ENCODE data around the gene ANKH.

Gene ANKH

GRCh38 chr5:14745753-14746152 is 125.8 kb downstream of the ANKH start:
- no peak for DNase-seq (ENCODE audit: low read depth, low spot score)
- H3K27ac ChIP-seq = no peak overlapping the region

DNA sequence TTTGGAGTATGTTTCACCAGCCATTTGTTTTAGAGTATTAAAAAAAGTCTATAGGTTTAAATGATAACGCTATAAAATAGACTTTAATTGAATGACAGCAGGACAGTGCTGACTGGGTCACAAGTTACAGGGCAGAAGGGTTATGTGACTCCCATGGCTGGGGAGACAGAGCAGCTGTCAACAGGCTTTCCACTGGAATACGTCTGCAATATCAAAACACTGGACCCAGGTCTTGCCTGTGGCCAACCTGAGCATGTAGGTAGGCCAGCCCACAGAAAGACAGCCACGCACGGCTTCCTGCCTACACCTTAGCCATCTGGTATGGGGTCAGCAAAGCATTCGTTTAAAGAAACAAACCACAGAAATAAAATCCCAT is 126.4 kb downstream of the ANKH start:
- DNase-seq (ENCODE audit: low read depth, low spot score) = no peak
- no peak overlapping the region for H3K27ac ChIP-seq

DNA sequence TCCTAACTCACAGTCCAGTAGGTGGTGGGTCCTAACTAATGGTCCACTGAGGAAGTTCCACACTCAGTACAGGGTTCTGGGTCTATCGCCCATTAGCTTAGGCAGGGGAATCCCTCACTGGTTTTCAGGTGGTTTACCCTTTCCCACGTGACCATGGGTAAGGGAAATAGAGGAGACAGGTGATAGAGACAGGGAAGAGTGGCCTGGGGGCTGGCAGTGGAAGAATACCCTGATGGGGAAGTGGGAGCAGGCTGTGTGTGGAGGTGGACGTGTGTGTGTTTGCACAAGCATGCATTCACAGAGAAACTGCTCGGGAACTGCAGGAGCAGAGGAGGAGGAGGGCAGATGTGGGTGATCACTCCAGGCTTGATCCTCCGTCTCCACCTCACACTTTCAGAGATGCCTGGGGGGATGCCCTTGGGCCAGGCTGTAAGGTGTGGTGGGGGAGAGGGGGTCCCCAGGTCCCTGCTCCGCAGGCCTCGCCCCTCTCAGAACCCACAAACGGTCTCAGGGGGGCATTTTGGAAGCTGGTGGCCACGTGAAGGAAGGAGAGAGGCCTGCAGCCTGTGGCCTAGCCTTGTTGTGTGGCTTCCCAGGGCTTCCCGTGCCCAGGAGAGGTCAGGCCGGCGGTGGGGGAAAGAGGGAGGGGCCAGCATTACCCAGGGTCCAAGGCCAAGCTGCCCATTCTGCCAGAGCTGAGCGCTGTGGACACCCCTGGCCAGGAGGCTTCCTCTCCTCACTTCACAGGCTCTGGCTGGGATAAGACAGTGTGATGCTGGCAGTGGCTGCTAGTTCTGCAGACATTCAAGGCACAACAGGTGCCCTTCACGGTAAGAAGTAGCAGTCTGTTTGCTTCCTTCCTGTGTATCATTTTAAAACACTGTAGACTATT is 127.0 kb downstream of the ANKH start:
- no peak for DNase-seq (ENCODE audit: low read depth, low spot score)
- no peak overlapping the region for H3K27ac ChIP-seq

DNA sequence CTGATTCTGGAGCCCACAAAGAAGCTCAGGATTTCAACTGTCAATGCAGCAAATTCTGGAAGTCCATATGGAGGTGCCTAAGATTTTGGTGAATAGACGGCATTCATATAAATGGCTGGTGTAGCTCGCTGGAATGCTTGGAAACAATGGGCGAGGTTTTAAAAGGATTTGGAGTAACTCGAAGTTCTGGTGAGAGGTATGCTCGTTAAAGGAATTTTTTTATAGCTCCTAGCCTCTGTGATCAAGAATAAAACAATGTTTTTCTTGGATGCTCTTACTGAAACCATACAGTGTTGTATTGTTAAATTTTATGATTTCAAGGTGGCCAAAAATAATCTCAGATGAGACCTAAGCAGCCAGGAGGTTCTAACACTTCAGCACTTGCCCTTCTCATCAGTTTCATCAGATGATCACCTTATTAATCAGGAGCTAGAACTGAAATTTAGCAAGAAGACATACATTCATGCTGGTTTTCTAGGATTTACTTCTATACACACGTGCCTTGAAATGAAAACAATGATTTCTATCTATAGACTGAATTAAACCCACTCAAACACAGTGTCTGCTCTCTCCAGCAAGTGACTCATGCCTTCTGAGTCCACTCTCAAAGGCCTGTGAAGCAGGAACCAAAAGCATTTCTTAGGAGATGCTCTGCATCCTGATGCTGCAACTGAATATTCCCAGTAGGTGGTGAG is 127.8 kb downstream of the ANKH start:
- H3K27ac ChIP-seq = no peak overlapping the region
- no peak for DNase-seq (ENCODE audit: low read depth, low spot score)

DNA sequence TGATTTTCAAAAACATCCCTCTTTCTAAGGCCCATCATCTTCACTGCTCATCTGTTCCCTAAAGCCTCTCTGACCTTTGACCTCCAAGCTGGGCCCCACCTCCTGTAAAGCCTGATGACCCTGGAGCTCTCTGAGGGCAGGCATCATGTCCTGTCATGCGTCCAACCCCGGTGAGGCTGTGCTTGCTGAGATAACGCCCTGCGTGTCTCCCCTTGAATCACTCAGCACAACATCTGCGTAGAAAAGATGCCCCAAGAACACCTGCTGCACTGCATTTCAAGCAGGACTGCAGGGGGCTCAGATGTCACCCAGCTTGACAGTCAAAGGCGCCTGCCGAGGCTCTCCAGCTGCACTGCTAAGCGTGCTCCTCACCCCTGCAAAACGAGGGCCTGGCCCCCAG is 129.1 kb downstream of the ANKH start:
- no peak overlapping the region for H3K27ac ChIP-seq
- no peak for DNase-seq (ENCODE audit: low read depth, low spot score)

DNA sequence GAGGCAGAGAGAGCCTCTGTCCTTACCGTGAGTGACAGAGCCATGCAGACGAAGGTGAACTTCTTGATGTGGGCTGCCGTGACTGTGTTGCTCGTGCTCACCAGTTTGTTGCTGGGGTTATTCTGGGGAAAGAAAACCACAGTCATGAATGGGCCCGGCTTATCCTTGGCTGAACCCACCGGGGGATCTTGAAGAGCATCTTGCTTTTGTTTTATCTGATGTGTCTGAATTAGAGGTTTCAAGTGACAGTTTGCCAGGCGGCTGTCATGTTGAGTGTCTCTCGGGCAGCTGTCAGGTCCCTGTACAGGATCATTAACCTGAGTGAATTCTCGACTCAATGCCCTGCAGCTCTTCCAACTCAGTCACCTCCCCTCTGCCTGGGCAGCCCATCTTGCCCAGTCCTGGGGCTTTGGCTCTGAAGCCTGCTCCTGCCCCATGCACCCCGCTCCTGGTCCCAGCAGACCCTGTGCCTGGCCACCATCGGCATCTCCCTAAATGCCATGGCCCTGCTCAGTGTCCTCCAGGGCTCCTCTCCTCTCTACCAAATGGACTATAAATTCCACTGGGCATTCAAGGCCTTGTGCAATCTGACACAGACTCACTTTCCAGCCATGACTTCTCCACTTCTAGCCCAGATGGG is 129.7 kb downstream of the ANKH start:
- DNase-seq (ENCODE audit: low read depth, low spot score) = no peak
- H3K27ac ChIP-seq = no peak overlapping the region

GRCh38 chr5:14741131-14741530 is 130.4 kb downstream of the ANKH start:
- DNase-seq (ENCODE audit: low read depth, low spot score) = no peak
- no peak overlapping the region for H3K27ac ChIP-seq

DNA sequence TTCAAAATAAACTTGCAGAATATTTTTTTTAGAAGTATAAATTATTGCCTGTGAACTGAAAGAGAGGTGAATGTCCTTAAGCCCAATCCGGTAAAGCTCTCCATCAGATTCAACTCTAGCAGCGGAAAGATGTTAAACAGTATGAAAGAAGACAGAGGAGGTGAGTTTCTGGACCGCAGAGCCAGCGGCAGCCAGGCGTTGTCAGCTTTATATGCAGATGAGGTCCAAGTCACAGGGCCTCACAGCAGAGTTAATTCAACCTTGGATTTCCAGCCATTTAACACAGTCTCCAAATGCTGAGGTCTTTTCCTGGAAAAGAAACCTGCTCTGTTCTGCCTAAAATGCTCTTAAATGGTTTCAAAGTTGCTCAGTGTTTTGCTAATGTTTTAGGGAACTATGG is 131.6 kb downstream of the ANKH start:
- peak overlapping the region; percentile 56 for H3K27ac ChIP-seq
- no peak for DNase-seq (ENCODE audit: low read depth, low spot score)

GRCh38 chr5:14739538-14739937 is 132.0 kb downstream of the ANKH start:
- DNase-seq (ENCODE audit: low read depth, low spot score) = no peak
- peak overlapping the region; percentile 56 for H3K27ac ChIP-seq

DNA sequence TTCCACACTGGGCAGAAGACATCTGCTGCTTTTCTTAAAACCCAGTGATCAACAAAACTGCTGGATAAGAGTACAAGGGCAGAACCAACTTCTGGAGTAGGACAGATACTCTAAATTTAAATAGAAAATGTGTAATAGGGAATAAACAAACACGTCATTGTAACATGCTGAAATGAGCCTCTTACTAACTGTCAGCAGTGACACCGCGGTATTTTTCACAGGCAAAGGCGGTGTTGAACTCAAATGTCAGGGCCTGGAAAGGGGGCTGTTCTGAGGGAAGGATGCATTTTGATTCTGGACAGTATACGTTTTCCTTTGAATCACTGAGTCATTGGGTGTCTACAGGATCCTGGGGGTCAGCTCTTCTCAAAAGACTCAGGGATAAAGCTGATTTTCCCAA is 133.5 kb downstream of the ANKH start:
- no peak for DNase-seq (ENCODE audit: low read depth, low spot score)
- H3K27ac ChIP-seq = no peak overlapping the region

DNA sequence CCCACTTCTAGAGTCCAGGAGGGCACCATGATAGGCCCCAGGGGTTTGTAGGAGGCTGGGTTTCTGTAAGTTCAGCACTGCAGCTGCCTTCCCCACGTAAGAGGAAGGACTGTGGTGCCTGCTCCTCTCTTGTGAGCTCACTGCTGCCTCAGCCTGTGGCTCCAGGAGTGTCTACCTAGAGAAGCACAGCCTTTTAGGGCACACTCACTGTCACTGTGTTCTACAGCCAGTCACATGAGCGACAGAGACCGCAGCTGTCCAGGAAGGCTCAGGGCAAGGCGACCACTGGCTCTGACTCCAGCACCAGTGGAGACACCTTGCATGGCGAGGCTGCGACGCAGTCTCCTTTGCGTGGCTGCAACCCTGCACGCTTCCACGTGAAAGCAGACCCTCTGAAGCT is 134.3 kb downstream of the ANKH start:
- H3K27ac ChIP-seq = no peak overlapping the region
- no peak for DNase-seq (ENCODE audit: low read depth, low spot score)

GRCh38 chr5:14735944-14736343 is 135.6 kb downstream of the ANKH start:
- DNase-seq (ENCODE audit: low read depth, low spot score) = no peak
- no peak overlapping the region for H3K27ac ChIP-seq

DNA sequence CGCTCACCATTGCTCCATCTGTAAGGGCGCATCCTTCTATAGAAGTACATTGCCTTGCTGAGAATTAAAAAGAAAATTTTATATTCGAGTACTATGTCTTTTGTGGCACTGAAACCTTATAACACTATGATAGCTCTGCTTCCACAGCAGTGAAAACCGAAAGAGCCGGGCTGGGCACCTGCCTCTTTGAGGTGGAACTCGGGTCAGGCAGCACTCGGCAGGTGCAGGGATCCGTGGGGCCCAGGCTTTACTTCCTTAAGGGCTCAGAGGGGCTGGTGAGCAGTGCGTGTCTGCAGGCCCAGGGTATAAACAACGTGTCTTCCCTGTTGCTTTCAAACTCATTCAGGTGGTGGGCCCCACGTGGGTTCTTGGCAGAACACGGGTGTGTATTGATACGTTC is 137.2 kb downstream of the ANKH start:
- DNase-seq (ENCODE audit: low read depth, low spot score) = no peak
- no peak overlapping the region for H3K27ac ChIP-seq

DNA sequence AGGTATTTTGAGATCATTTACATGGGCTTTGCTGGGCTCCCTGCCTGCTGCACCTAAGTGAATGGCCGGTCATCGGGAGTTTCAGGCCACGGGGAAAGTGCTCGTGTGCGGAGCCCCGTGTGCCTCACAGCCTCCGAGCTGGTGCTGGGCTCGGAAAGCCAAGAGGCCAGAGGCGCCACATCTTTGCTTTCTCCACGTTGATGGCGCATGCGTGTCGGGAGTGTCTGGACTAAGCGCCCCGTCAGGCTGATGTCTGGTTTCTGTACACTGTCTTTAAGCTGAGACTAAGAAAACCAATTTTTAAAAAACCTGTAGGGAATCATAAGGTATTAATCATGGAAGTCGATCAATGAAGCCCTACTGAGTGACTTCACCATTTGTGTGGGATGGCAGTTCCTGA is 137.9 kb downstream of the ANKH start:
- no peak for DNase-seq (ENCODE audit: low read depth, low spot score)
- no peak overlapping the region for H3K27ac ChIP-seq

DNA sequence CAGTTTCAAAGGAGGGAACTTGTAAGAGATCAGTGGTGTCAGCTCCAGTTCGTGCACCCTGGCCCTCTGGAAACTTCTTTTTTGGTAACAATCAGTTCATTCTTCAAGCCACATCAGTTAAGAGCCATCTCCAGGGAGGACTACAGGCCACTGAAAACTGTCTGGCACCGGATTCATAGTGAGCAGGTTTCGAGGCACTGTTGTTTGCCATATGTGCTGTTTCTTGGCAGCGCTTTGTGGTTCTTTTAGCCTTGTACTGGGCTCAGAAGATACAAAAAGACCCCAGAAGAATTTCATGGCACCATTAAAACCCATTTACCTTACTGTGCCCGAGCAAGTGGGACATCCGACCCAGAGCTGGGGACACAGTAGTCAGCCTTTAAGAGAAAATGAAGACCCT is 138.6 kb downstream of the ANKH start:
- DNase-seq (ENCODE audit: low read depth, low spot score) = no peak
- H3K27ac ChIP-seq = no peak overlapping the region

GRCh38 chr5:14730881-14731280 is 140.7 kb downstream of the ANKH start:
- no peak overlapping the region for H3K27ac ChIP-seq
- no peak for DNase-seq (ENCODE audit: low read depth, low spot score)

GRCh38 chr5:14730466-14730865 is 141.1 kb downstream of the ANKH start:
- no peak for DNase-seq (ENCODE audit: low read depth, low spot score)
- H3K27ac ChIP-seq = no peak overlapping the region

- H3K27ac ChIP-seq = no peak overlapping the region
- no peak for DNase-seq (ENCODE audit: low read depth, low spot score)
Observed at GRCh38 chr5:14729448-14730385, 141.9 kb downstream of the ANKH start.

- H3K27ac ChIP-seq = no peak overlapping the region
- DNase-seq (ENCODE audit: low read depth, low spot score) = no peak
Observed at GRCh38 chr5:14728459-14728938, 143.1 kb downstream of the ANKH start.

DNA sequence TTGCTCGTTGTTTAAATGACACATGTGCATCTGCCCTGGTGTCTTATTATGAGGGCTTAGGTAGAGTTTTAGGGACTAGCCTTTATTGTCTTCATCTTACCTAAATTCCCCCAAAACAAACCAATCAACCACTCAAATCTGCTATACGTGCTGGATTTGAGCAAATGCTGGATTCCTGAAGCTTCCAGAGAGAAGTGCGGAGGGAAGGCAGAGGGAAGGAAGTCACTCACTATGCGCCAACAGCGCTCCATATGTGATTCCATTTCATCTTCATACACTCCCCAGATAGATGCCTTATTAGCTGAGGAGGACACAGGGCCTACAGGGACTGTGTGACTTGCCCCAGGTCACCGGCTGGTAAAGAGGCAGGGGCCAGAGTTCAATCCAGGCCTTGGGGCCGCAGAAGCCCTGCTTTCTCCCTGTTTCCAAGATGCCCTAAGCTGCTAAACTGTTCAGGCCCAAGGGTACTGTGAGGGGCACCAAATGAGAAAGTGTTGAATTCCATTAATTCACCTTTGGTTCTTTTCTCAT is 143.6 kb downstream of the ANKH start:
- DNase-seq (ENCODE audit: low read depth, low spot score) = no peak
- H3K27ac ChIP-seq = no peak overlapping the region
